NCI-H82 treated with DMSO at 0.1 percent for 48 hours (cell line): ENCODE measurements around the gene SNRNP40.

ENCODE experiments used
- DNase-seq: peaks from one replicate; lab custom pipeline; 2025; ENCODE audit not compliant: unreplicated experiment; lab: John Stamatoyannopoulos, UW

The SNRNP40 gene

DNA sequence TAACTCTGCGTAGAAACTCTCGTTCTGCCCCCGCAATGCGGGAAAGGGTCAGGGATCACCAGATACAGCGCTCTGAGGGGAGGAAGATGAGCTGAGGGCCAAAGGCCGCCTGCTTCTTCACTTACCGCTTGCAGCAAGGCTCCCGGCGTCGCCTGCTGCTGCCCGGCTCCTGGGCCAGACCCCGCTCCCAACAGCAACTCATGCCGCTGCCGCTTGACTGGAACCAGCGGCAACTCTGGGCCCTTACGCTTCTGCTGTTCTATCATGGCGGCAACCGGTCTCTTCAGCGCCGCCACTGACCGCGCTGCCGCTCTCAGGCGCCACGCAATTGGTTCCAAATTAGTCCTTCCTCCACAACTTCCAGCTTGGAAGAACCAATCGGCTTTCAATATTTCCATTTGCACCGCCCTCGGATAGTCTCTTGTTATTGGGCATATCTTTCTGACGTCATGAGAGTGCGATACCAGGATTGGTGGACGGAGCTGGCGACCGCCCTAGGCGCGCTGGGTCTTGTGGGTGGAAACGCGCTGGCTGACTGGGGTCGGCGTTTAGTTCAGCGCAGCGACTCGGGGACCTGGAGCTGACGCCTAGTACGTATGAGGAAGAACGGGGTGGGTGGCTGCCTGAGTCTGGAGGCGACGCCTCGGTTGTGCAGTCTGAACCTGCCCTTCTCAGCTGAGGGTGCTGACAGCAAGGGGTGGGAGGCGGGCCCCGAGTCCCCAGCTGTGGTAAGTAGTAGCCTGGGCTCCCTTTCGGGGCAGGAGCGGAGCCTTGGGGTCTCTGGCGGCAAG is at the start of gene SNRNP40, which contains the start of gene ZCCHC17:
SNRNP40 (minus strand) TSS at position 303 of the 791 bp plus-strand sequence; CDS start at position 266, 37 bp downstream.
ZCCHC17 (plus strand) TSS at position 547 of the 791 bp plus-strand sequence. CDS start 13,067 bp downstream, outside the sequence.
- peak; percentile 99 for DNase-seq

DNA sequence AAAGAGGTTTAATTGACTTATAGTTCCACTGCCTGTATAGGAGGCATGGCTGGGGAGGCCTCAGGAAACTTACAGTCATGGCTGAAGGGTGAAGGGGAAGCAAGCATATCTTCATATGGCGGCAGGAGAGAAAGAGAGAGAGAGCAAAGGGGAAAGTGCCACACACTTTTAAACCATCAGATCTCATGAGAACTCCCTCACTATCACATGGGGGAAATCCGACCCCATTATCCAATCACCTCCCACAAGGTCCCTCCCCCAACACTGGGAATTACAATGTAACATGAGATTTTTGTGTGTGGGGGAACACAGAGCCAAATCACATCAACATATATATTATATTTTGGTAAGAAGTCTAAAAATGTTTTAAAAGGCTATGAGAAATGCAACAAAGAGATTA is 49.0 kb upstream of the SNRNP40 start:
- no peak for DNase-seq

DNA sequence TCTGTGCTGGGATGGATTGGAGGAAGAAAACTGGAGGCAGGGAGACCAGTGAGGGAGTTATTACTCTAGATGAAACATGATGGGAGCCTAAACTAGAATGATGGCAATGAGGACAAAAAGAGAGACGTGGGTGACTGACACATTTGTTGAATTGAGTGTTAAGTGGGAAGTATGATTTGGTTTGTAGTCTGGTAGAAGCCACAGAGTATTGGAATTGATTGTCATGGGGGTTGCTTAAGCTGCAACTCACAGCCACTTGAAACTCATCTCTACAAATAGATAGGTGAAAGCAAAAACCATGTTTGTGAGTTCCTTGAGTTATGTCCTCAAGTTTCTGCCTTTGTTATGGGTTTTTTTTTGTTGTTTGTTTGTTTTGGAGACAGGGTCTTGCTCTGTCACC is 47.9 kb upstream of the SNRNP40 start:
- DNase-seq: no peak

DNA sequence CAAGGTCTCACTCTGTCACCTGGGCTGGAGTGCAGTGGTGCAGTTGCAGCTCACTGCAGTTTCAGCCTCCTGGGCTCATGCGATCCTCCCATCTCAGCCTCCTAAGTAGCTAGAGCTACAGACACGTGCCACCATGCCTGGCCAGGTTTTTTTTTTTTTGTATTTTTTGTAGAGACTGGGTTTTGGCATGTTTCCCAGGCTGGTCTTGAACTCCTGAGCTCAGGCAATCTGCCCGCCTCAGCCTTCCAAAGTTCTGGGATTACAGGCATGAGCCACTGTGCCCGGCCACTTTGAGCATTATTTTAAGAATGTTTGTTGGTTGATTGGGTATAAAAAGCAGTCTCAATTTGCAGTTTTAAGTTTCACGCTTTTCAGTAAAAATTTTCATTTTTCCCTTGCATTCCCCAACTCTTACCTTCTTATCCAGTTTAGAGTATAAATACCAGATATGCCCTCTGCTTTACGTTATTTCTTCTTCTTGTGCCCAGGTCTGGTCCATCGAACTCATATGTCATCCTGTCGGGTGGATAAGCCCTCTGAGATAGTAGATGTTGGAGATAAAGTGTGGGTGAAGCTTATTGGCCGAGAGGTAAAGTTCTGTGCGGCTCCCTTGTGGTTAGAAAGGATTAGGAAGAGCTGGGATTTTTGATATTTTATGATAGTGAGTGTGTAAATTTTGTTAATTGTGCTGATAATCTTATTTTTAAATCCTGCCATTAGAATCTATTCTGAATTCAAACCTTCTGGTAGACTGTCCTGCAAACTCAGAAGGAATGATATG is 40.3 kb upstream of the SNRNP40 start:
- DNase-seq: no peak

DNA sequence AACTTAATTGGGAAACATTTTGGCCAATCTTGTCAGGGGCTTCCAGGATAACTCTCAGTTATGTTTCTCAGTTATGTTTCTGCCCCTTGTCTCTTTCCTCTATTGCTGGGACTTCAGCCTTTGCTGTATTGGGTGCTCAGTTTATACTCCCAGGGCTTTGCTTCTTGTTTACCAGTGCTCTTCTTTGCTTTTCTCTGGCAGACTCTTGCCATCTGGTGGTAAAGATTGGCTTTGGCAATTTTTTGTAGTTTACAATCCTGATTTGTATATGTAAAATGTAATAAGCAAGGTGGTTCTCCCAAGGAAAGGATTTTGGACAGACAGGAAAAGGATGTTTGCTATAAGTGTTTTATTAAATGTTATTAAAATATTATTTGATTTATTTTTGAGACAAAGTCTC is 38.4 kb upstream of the SNRNP40 start:
- peak; percentile 69 for DNase-seq

DNA sequence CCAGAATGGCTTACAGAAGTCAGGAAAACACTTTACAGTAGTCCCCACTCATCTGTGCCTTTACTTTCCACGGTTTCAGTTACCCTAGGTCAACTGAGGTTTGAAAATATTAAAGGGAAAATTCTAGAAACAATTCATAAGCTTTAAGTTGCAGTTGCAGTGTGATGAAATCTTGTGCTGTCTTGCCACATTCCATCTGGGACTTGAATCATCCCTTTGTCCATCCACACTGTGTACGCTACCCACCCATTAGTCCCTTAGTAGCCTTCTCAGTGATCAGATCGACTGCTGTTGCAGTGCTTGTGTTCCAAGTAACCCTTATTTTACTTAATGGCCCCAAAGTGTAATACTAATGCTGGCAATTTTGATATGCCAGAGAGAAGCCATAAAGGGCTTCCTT is 30.8 kb upstream of the SNRNP40 start:
- DNase-seq: no peak

DNA sequence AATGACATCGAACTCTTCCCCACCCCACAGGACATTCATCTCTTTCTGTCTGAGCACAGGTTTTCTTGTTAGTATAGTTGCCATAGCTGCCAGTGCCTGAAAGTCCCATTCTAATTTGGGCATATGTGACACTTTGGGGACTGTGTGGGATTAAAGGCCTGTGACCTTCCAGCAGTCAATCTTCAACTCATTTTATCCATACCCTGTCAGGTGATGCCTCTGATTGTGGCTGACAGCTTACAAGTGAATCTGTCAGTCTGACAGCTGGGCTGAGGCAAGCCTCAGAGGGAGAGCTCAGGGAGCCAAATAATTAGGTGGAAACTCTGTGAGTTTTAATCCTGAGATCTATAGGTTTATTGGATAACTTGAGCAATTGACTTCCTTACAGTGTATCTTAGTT is 29.9 kb upstream of the SNRNP40 start:
- DNase-seq: peak; percentile 44

DNA sequence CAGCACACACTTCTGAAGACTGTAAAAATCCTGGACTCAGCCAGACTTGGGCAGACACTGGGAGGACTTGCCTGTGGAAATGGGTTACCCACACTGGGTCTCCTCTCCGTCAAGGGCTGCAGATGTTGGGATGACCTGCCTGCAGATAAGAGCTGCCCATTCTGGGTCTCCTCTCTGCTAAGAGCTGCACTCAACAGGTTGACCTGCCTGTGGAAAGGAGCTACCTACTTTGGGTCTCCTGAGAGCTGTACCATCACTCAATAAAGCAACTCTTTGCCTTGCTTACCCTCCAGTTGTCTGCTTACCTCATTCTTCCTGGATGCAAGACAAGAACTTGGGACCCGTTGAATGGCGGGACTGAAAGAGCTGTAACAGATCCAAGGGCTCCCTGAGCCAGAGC is 28.4 kb upstream of the SNRNP40 start:
- no peak for DNase-seq

DNA sequence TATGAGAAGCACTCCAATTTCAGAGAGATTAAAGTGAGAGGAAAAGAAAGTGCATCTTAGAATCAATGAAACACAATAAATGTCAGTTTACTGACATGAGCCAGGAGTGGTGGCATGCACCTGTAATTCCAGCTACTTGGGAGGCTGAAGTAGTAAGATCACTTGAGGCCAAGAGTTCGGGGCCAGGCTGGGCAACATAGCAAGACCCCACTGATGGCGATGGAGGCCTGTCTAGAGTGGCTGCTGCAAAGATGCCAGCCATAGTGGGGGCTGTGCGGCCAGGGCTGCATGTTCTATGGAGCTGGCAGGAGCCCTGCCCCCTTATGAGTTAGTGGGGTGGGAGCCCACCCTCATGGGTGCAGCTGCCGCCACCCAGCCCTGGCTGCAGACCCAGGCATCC is 27.5 kb upstream of the SNRNP40 start:
- no peak for DNase-seq

DNA sequence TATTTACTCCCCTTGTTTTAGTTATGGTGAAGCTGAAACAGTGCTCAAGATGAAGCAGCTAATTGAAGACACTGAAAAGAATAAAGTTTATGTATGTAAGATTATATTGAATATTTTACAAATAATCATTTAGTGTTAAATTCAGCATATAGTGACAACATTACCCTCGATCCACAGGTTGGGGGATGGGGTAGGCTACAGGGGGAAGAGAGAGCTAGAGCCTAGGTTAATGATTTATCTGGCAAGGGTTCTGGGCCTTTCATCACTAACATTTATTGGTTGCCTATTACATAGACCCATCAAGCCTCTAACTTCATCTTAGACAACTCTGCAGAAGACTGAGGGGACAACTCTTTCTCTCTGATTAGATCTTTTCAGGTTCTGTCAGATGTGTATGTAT is 21.6 kb upstream of the SNRNP40 start:
- no peak for DNase-seq

DNA sequence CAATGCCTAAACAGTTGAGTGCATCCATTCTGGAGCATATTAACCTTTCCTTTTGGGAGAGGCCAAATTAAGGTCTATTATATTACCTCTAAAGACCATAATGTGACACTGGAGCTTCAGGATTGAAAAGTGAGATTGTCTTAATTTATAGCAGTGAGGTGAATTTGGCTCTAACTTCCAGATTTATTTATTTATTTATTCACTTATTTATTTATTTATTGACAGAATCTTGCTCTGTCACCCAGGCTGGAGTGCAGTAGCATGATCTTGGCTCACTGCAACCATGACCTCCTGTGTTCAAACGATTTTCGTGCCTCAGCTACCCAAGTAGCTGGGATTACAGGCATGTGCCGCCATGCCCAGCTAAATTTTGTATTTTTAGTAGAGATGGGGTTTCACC is 19.3 kb upstream of the SNRNP40 start:
- DNase-seq: no peak

DNA sequence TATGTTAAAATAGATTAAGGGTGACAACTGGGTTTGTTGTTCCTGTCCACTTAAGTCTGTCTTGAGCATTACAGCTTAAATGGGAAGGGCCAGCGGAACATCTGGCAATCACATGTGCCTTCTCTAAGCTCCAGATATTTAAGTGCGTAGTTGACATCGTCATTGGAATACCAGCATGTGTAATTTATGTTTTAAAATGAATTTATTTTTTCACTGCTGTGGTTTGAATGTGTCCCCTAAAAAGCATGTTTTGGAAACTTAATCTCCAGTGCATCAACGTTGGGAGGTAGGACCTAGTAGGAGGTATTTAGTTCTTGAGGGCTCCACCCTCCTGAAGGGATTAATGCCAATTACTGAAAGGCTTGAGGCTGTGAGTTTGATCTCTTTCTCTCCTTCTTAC is 13.6 kb upstream of the SNRNP40 start:
- peak; percentile 48 for DNase-seq

DNA sequence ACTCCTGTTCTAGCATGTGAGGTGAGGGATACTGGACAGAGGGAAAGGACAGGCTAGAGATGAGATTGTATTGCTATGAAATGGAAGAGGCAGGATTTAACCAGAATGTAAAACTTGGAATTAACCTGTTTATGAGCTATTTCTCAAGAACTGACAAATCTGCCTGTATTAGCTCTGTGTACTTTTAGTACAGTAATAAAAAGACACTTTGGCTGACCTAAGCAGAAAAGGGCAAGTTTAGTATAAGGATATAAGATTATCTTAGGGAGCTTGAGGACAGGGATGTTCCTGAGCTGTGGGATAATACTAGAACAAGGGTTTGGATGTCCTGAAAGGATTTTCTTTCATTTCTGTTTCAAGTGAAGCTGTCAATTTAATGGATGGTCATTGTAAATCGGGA is 11.4 kb upstream of the SNRNP40 start:
- no peak for DNase-seq

DNA sequence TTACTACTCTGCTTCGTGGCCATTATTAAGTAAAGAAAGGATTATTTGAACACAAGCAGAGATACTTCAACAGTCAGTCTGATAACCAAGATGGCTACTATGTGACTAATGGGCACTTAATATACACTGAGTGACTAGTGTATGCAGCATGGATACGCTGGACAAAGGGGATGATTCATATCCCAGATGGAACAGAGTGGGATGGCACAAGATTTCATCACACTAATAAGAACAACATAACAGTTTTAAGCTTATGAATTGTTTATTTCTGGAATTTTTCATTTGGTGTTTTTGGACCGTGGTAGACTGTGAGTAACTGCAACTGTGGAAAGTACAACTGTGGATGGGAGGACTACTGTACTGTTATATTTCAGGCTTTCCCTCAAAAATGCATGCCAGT is 9.7 kb upstream of the SNRNP40 start:
- DNase-seq: no peak

DNA sequence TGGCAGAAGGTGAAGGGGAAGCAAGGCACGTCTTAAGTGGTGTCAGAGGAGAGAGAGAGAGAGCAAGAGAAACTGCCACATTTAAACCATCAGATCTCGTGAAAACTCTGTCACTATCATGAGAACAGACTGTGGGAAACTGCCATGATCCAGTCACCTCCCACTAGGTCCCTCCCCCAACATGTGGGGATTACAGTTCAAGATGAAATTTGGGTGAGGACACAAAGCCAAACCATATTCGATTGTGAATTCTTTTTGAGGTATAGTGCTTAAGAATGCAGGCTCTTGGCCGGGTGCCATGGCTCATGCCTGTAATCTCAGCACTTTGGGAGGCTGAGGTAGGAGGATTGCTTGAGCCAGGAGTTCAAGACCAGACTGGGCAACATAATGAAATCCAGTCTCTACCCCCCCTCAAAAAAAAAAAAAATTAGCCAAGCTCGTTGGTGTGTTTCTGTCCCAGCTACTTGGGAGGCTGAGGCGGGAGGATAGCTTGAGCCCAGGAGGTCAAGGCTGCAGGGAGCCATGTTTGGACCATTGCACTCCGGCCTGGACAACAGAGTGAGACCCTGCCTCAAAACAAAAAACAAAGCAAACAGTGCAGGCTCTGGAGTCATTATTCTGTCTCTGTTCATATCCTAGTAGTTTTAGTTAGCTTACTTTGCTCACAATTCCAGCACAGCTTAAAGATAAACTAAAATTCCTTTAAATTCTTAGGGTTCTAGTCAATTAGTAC is 6.3 kb upstream of the SNRNP40 start:
- DNase-seq: no peak

DNA sequence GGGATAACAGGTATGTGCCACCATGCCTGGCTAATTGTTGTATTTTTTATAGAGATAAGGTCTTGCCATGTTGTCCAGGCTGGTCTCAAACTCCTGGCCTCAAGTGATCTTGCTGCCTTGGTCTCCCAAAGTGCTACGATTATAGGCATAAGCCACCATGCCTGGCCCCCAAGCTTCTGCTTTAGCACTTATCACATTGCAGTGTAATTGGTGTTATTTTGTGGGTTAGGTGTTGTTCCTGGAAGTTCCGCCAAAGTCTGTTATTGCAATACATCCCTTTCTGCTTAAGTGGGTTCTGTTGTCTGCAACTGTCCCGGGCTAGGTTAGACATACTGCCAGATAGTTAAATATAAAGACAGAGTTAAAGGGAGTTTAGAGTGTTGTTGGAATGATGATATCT is 3.6 kb upstream of the SNRNP40 start:
- DNase-seq: no peak

DNA sequence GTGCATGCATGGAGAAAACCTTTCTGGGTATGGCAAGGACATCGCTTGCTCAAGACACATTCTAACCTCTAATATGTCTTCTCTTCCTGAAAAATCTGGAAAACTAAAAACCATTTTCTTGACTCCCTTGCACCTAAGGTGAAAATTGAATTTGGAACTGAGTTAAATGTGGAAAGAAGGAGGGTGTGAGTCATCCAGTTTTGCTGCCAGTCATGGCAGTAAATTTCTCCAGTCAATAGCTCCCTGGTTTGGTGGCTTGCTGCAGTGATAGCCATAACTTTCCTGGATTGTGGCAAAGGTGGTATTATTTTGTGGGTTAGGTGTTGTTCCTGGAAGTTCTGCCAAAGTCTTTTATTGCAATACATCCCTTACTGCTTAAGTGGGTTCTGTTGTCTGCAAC is 2.8 kb upstream of the SNRNP40 start:
- no peak for DNase-seq

DNA sequence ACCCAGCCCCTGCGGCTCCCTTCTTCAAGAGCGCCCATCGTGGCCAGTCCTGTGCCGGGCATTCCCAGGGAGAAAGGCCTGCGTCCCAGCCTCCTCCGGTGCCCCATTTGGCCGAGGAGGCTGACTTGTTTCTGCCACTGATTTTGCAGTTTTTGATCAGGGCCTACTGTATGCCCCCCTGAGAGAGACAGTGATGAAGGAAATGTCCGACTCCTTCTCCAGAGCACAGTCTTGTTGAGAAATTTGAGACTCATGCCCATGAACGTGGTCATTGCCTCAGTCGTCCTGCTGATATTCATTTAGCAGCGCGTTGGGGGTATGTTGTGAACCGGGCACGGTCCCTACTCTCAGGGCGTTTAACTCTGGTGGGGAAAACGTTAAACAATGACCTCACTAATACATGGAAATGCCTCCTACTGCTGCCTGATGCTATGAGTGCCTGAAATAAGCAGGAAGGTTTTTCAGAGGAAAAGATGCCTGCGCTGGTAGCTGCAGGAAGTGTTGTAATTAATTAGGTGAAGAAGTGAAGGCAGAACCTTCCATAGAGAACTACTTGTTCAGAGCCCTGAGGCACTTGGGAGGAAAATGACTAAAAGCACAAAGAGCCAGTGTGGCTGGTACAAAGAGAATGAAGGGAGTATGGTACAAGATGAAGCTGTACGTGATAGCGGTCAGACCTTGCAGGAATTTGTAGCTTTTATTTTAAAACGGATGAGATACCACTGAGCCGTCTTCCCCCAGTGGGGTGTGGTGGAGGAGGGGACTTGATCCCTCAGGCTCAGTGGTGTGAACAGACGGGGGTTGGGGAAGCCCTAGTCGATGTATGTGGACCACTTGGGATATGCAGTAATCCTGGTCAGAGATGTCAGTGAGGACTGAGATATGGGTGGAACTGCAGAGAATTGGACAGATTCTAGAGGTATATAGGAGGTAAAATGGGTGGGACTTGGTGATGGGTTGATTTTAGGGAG is 974 bp upstream of the SNRNP40 start:
- no peak for DNase-seq

DNA sequence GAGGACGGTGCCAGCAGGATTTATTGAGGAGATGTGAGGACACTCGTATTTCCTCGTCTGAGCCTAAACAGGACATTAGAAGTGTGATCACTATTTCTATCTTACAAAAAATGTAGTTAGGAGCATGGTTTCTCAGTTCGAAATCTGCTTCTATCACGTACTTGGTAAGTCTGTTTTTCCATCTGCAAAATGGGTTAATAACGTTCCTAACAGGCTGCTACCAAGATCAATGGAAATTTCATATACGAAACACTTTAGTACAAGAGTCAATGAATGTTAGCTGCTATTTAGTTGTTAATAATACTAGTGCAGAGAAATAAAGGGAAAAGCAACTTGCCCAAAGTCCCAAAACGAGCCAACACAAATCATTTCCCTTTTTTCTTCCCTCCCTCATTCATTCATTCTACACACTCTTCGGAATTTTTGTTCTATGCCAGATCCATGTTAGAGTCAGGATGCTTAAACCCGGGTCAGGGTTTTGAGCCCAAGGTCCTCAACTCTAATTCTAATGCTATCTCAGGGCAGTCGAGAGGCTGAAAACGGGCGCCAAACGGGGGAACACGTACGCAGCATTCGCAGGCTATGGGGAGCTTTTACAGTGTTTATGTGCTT is 608 bp downstream of the SNRNP40 start:
- DNase-seq: no peak

DNA sequence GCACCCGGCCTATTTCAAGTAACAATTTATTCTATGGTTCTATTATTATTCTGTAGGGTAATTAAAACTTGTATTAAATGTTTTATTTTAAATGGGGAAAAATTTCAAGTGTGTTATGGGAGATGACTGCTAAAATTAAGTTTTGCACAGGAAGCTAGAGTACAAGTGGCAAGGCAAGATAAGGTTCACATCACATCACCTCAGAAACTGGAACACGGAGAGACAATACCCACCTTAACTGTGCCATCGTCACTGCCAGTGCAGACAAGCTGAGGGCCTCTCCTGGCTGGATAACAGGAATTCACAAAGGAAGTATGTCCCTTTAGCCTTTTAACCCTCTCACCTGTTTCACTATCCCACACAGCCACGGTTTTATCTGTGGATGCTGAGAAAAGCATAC is 7.6 kb downstream of the SNRNP40 start:
- DNase-seq: no peak
